ENCODE measurements around the gene RAMP1. TPM values are rescaled to one million over a fixed set of nuclear protein-coding genes. Genes with fewer than 3 reads are reported as not detected.

RAMP1 gene
- total RNA-seq, 6 donors from 2014 or later = 3.4 to 14.4 (median 9.9) TPM

GRCh38 chr2:237859082-237859433 is 365 bp upstream of the RAMP1 start:
- TF ChIP-seq POLR2AphosphoS5 (IDR thresholded peaks at IDR 0.05) (no peak), POLR2A (IDR thresholded peaks at IDR 0.05) (no peak), CTCF (IDR thresholded peaks at IDR 0.05) (no peak), EP300 (IDR thresholded peaks at IDR 0.05) (no peak)
- peak in 1 of 2 donors; percentile 60 for DNase-seq
- H3K27me3 ChIP-seq = peaks cover 0 to 13% (median 4%) of the 10 kb centered on the region in 4 donors
- H3K9me3 ChIP-seq = no peaks in the 10 kb centered on the region
- peak overlapping the region in 3 of 4 donors; percentile 22 to 53 (median 51) for H3K4me3 ChIP-seq
- peak overlapping the region in 1 of 4 donors; percentile 8 for H3K27ac ChIP-seq
- no peak for ATAC-seq (ENCODE audit: low FRiP score in 2 of 2)
- no peaks in the 10 kb centered on the region for H3K36me3 ChIP-seq
- H3K4me1 ChIP-seq = peaks cover 5 to 22% (median 10%) of the 10 kb centered on the region in 4 donors
- WGBS, 2 donors = 53 to 59% methylated on average over 14 to 15 of the region's 15 CpGs

GRCh38 chr2:237860273-237860935 is 981 bp downstream of the RAMP1 start:
- H3K36me3 ChIP-seq = no peaks in the 10 kb centered on the region
- ATAC-seq (ENCODE audit: low FRiP score in 2 of 2) (no peak), DNase-seq (peak in 1 of 2 donors; percentile 48)
- WGBS, 2 donors = 63 to 66% methylated on average over 22 of the region's 22 CpGs
- peaks cover 5 to 22% (median 10%) of the 10 kb centered on the region in 4 donors for H3K4me1 ChIP-seq
- peak overlapping the region in 1 of 4 donors; percentile 22 for H3K27ac ChIP-seq
- H3K4me3 ChIP-seq = peak overlapping the region in 3 of 4 donors; percentile 22 to 53 (median 51)
- TF ChIP-seq EP300 (IDR thresholded peaks at IDR 0.05) (no peak), POLR2A (IDR thresholded peaks at IDR 0.05) (no peak), POLR2AphosphoS5 (IDR thresholded peaks at IDR 0.05) (no peak), CTCF (IDR thresholded peaks at IDR 0.05) (no peak)
- H3K27me3 ChIP-seq = peaks cover 0 to 13% (median 4%) of the 10 kb centered on the region in 4 donors
- no peaks in the 10 kb centered on the region for H3K9me3 ChIP-seq

- Histone ChIP-seq H3K27me3 (peaks cover 0 to 13% (median 4%) of the 10 kb centered on the region in 4 donors), H3K27ac (peak overlapping the region in 1 of 4 donors; percentile 35), H3K4me3 (no peak overlapping the region), H3K9me3 (no peaks in the 10 kb centered on the region), H3K4me1 (peaks cover 5 to 22% (median 10%) of the 10 kb centered on the region in 4 donors), H3K36me3 (no peaks in the 10 kb centered on the region)
- DNase-seq (no peak), ATAC-seq (ENCODE audit: low FRiP score in 2 of 2) (no peak)
- no peak for TF ChIP-seq POLR2A (IDR thresholded peaks at IDR 0.05)
- WGBS, 2 donors = 79 to 83% methylated on average over 11 of the region's 11 CpGs
These were observed 2.6 kb downstream of the RAMP1 start for GRCh38 chr2:237861875-237862527.

GRCh38 chr2:237862528-237862895 is 3.1 kb downstream of the RAMP1 start:
- TF ChIP-seq POLR2A (IDR thresholded peaks at IDR 0.05) (no peak), POLR2AphosphoS5 (IDR thresholded peaks at IDR 0.05) (no peak), EP300 (IDR thresholded peaks at IDR 0.05) (no peak), CTCF (IDR thresholded peaks at IDR 0.05) (no peak)
- Histone ChIP-seq H3K27ac (peak overlapping the region in 1 of 4 donors; percentile 35), H3K4me3 (no peak overlapping the region), H3K4me1 (peaks cover 5 to 22% (median 10%) of the 10 kb centered on the region in 4 donors), H3K9me3 (no peaks in the 10 kb centered on the region), H3K36me3 (no peaks in the 10 kb centered on the region), H3K27me3 (peaks cover 0 to 13% (median 4%) of the 10 kb centered on the region in 4 donors)
- DNase-seq (no peak), ATAC-seq (ENCODE audit: low FRiP score in 2 of 2) (no peak)
- 91 to 96% methylated on average over 4 to 8 of the region's 8 CpGs for WGBS, 2 donors

- Histone ChIP-seq H3K27ac (no peak overlapping the region), H3K4me1 (peaks cover 5 to 22% (median 10%) of the 10 kb centered on the region in 4 donors), H3K9me3 (no peaks in the 10 kb centered on the region), H3K27me3 (peaks cover 0 to 13% (median 4%) of the 10 kb centered on the region in 4 donors), H3K36me3 (no peaks in the 10 kb centered on the region), H3K4me3 (no peak overlapping the region)
- TF ChIP-seq EP300 (IDR thresholded peaks at IDR 0.05) = no peak
- TF ChIP-seq POLR2AphosphoS5 (IDR thresholded peaks at IDR 0.05) = no peak
- no peak for TF ChIP-seq CTCF (IDR thresholded peaks at IDR 0.05)
- no peak for TF ChIP-seq POLR2A (IDR thresholded peaks at IDR 0.05)
- ATAC-seq (ENCODE audit: low FRiP score in 2 of 2) (no peak), DNase-seq (no peak)
- WGBS, 2 donors = 92 to 100% methylated on average over 2 to 4 of the region's 4 CpGs
These were observed 3.7 kb downstream of the RAMP1 start for GRCh38 chr2:237863102-237863511.
